SK-N-SH (cell line): ENCODE data around the gene UNC5B. TPM values are rescaled to one million over a fixed set of nuclear protein-coding genes. Genes with fewer than 3 reads are reported as not detected.

ENCODE experiments used
- CTCF ChIA-PET: fragments of 300-600, 350-600 bp; formaldehyde crosslinking; extraction: SDS; loops from one replicate; lab custom pipeline; 2021; lab: Yijun Ruan, JAX
- POLR2A ChIA-PET: fragments of 350-600 bp; sonication (Branson Sonifier 250); formaldehyde crosslinking; extraction: SDS; loops from one replicate; lab custom pipeline; 2020; ENCODE audit warnings: antibody characterized with exemption, inconsistent platforms; lab: Yijun Ruan, JAX
- DNase-seq: peaks from one replicate; pipeline ENCODE4 v3.0.0; 2012
- H2AFZ ChIP-seq: fragments of 200-600 bp; sonication (generic); 2 replicates; pipeline ENCODE4 v1.8.1; 2016; ENCODE audit warnings: antibody characterized with exemption, mild to moderate bottlenecking, low read depth
- H3F3A ChIP-seq: fragments of 200-600 bp; sonication (generic); replicated peaks from 2 replicates; pipeline ENCODE3; 2016; ENCODE audit warnings: antibody characterized with exemption, mild to moderate bottlenecking; ENCODE audit not compliant: insufficient read depth
- H3K27ac ChIP-seq, 2 experiments: fragments of 200-500 bp in 1 of 2; fragments of 200-600 bp in 1 of 2; sonication (Bioruptor generic) in 1 of 2; sonication (generic), shearing (Covaris generic) in 1 of 2; 2 replicates each; pipeline versions ENCODE4 v1.5.1 to v1.6.1; 2014 to 2016; ENCODE audit warnings: low read depth in 2 of 2, inconsistent platforms in 1 of 2, low read length in 1 of 2, mild to moderate bottlenecking in 1 of 2, mixed read lengths in 1 of 2
- H3K27me3 ChIP-seq: fragments of 200-600 bp; sonication (generic), shearing (Covaris generic); 2 replicates; pipeline ENCODE4 v1.6.1; 2016; ENCODE audit warnings: mixed run types; ENCODE audit not compliant: insufficient read depth
- H3K36me3 ChIP-seq, 2 experiments: fragments of 200-500 bp in 1 of 2; fragments of 200-600 bp in 1 of 2; sonication (Bioruptor generic) in 1 of 2; sonication (generic) in 1 of 2; replicated peaks in 1 of 2; 2 replicates each; pipeline versions ENCODE3 to v1.5.1; 2014 to 2016; ENCODE audit warnings: low read length in 1 of 2, mild to moderate bottlenecking in 1 of 2; ENCODE audit not compliant: insufficient read depth in 2 of 2, control insufficient read depth in 1 of 2
- H3K4me1 ChIP-seq, 2 experiments: fragments of 200-500 bp in 1 of 2; fragments of 200-600 bp in 1 of 2; sonication (Bioruptor generic) in 1 of 2; sonication (generic), shearing (Covaris generic) in 1 of 2; 2 replicates each; pipeline versions ENCODE4 v1.5.1 to v1.6.1; 2014 to 2016; ENCODE audit warnings: low read depth in 1 of 2, low read length in 1 of 2, mixed run types in 1 of 2; ENCODE audit not compliant: insufficient read depth in 2 of 2, control insufficient read depth in 1 of 2
- H3K4me2 ChIP-seq: fragments of 200-600 bp; sonication (generic), shearing (Covaris generic); 2 replicates; pipeline ENCODE4 v1.6.1; 2017; ENCODE audit warnings: mixed run types
- H3K4me3 ChIP-seq, 2 experiments: fragments of 200-500 bp in 1 of 2; fragments of 200-600 bp in 1 of 2; sonication (Bioruptor generic) in 1 of 2; sonication (generic), shearing (Covaris generic) in 1 of 2; 2 replicates each; pipeline versions ENCODE4 v1.5.1 to v1.8.1; 2014 to 2016; ENCODE audit warnings: low read depth in 2 of 2, inconsistent platforms in 1 of 2, low read length in 1 of 2, mild to moderate bottlenecking in 1 of 2, mixed read lengths in 1 of 2, moderate library complexity in 1 of 2
- H3K79me2 ChIP-seq: fragments of 200-600 bp; sonication (generic); 2 replicates; pipeline ENCODE4 v1.8.1; 2017; ENCODE audit warnings: mild to moderate bottlenecking; ENCODE audit not compliant: insufficient read depth
- H3K9ac ChIP-seq: fragments of 200-600 bp; sonication (generic); 2 replicates; pipeline ENCODE4 v1.6.1; 2017; ENCODE audit warnings: mixed run types
- H3K9me2 ChIP-seq: fragments of 200-600 bp; sonication (generic); 2 replicates; pipeline ENCODE4 v1.6.1; 2017; ENCODE audit warnings: mixed run types
- H3K9me3 ChIP-seq: fragments of 200-600 bp; sonication (generic); 2 replicates; pipeline ENCODE4 v1.6.1; 2017; ENCODE audit warnings: mixed run types, mild to moderate bottlenecking, moderate library complexity
- H4K20me1 ChIP-seq: fragments of 200-600 bp; sonication (generic); 2 replicates; pipeline ENCODE4 v1.6.1; 2017; ENCODE audit warnings: mild to moderate bottlenecking, mixed run types; ENCODE audit not compliant: insufficient read depth
- CHD2 ChIP-seq: fragments of 150-350 bp; IDR thresholded peaks from 2 replicates; pipeline ENCODE4 v1.6.1; 2018; ENCODE audit warnings: low read length; ENCODE audit not compliant: partially characterized antibody
- EP300 ChIP-seq, 2 experiments: IDR thresholded peaks; 2 replicates each; pipeline versions ENCODE4 v1.4.0 to v1.6.1; 2012; ENCODE audit warnings: borderline replicate concordance in 1 of 2, low read depth in 1 of 2, low read length in 1 of 2
- EZH2phosphoT487 ChIP-seq: fragments of 200-600 bp; sonication (generic); IDR thresholded peaks from 2 replicates; pipeline ENCODE4 v1.6.1; 2017; ENCODE audit warnings: low read depth, mixed run types, mild to moderate bottlenecking, antibody characterized with exemption, moderate library complexity, borderline replicate concordance
- FOSL2 ChIP-seq: IDR thresholded peaks from 2 replicates; pipeline ENCODE4 v1.4.0; 2012; ENCODE audit warnings: low read depth, mild to moderate bottlenecking, moderate library complexity, borderline replicate concordance
- FOXJ3 ChIP-seq: sonication (generic); formaldehyde crosslinking; IDR thresholded peaks from 2 replicates; pipeline ENCODE4 v1.5.1; 2020; ENCODE audit warnings: mild to moderate bottlenecking, missing genetic modification reagents
- RAD21 ChIP-seq: IDR thresholded peaks from 2 replicates; pipeline ENCODE4 v1.6.1; 2012; ENCODE audit warnings: mild to moderate bottlenecking, low read length
- RCOR1 ChIP-seq: fragments of 150-350 bp; IDR thresholded peaks from 2 replicates; pipeline ENCODE4 v1.6.1; 2017; ENCODE audit warnings: antibody characterized with exemption, low read length
- RXRA ChIP-seq: IDR thresholded peaks from 2 replicates; pipeline ENCODE4 v1.4.0; 2012; ENCODE audit warnings: low read depth, mild to moderate bottlenecking, borderline replicate concordance
- SIN3A ChIP-seq: IDR thresholded peaks from 2 replicates; pipeline ENCODE4 v1.6.1; 2012; ENCODE audit warnings: low read depth, mild to moderate bottlenecking, low read length, moderate library complexity, borderline replicate concordance
- TCF12 ChIP-seq: IDR thresholded peaks from 2 replicates; pipeline ENCODE4 v1.4.0; 2012
- TEAD4 ChIP-seq: IDR thresholded peaks from 2 replicates; pipeline ENCODE4 v1.4.0; 2012; ENCODE audit warnings: mild to moderate bottlenecking, borderline replicate concordance; ENCODE audit not compliant: insufficient read depth
- YY1 ChIP-seq: IDR thresholded peaks from 2 replicates; pipeline ENCODE4 v1.4.0; 2012; ENCODE audit warnings: low read depth, mild to moderate bottlenecking
- WGBS: methylation state at CpG from one replicate; pipeline ENCODE4 v1.1.6; 2017; ENCODE audit warnings: low lambda C conversion rate; 5-methylcytosine and 5-hydroxymethylcytosine counted together
- polyA plus RNA-seq, 3 experiments: library from polyadenylated mRNA; depleted of rRNA; stranded (reverse); fragments of >200 nt; gene quantifications; 2 replicates each; pipeline ENCODE4 v1.2.3, GENCODE V29; 2012
- TF ChIP-seq, protein P1 (sequence below): IDR thresholded peaks from 2 replicates; pipeline ENCODE4 v1.6.1; 2012; ENCODE audit warnings: mild to moderate bottlenecking, low read depth, low read length, moderate library complexity
- TF ChIP-seq, protein P2 (sequence below): IDR thresholded peaks from 2 replicates; pipeline ENCODE4; 2012
- TF ChIP-seq, protein P3 (sequence below): fragments of 150-350 bp; IDR thresholded peaks from 2 replicates; pipeline ENCODE4 v1.6.1; 2016; ENCODE audit warnings: mild to moderate bottlenecking, low read depth, low read length
- TF ChIP-seq, protein P4 (sequence below): fragments of 150-350 bp; IDR thresholded peaks from 2 replicates; pipeline ENCODE4 v1.6.1; 2017; ENCODE audit warnings: antibody characterized with exemption, low read length, low read depth, borderline replicate concordance

The UNC5B gene
- polyA plus RNA-seq, 1 of the 3 experiments (the other 2 are of a cell fraction): 13.8 TPM

DNA sequence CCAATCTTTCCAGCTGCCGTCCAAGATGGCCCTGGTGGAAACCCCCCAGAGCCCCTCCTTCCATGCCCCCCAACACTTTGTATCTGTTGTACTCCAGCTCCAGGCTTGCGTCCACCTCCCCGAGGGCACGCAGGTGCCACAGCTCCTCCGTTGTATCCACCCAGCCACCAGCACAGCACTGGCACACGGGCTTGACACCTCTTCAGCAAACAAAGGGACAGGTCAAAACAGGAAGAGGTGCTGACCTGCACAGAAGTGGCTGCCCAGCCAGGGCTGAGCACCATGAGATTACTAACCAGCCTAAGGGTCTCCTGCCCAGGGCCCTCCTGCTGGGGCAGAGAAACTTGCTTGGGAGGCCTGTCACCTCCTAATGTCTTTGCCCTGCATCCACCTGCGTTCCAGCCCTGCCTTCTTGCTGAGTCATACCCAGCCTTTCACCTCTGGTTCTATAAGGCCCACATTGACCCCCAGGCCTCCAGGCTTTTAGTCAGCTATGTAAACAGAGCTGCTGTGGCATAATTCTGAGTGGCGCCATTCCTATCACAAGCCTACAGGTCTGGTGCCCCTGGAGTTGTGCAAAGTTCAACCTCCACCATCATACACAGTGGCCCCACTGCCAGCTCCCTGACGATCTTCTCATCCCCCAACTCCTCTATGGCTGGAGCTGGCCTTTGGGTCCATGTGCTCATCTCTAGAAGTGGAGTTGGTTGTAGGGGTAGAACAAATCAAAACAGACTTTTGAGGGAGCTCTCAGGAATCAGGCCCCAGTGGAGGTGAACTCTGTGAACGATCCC is 127.6 kb downstream of the UNC5B start:
- H2AFZ ChIP-seq: no peak overlapping the region
- WGBS: 80% methylated on average over 10 of the region's 10 CpGs
- no peaks in the 10 kb centered on the region for H3K9me3 ChIP-seq
- no peaks in the 10 kb centered on the region for H3F3A ChIP-seq
- H3K9ac ChIP-seq: no peak overlapping the region
- no peaks in the 10 kb centered on the region for H4K20me1 ChIP-seq
- no peaks in the 10 kb centered on the region for H3K79me2 ChIP-seq
- POLR2A ChIA-PET: no interaction called here
- no peaks in the 10 kb centered on the region for H3K9me2 ChIP-seq
- no peak overlapping the region for H3K4me2 ChIP-seq
- TF ChIP-seq RAD21 (no peak), RCOR1 (no peak), EP300 (IDR thresholded peaks at IDR 0.05; ENCODE audit: borderline replicate concordance in 1 of 2, low read depth in 1 of 2, low read length in 1 of 2) (no peak), TCF12 (no peak), RXRA (no peak), TEAD4 (no peak), CHD2 (no peak), YY1 (no peak), EZH2phosphoT487 (no peak), FOSL2 (no peak), SIN3A (no peak), FOXJ3 (no peak)
- TF ChIP-seq, protein P1, sequence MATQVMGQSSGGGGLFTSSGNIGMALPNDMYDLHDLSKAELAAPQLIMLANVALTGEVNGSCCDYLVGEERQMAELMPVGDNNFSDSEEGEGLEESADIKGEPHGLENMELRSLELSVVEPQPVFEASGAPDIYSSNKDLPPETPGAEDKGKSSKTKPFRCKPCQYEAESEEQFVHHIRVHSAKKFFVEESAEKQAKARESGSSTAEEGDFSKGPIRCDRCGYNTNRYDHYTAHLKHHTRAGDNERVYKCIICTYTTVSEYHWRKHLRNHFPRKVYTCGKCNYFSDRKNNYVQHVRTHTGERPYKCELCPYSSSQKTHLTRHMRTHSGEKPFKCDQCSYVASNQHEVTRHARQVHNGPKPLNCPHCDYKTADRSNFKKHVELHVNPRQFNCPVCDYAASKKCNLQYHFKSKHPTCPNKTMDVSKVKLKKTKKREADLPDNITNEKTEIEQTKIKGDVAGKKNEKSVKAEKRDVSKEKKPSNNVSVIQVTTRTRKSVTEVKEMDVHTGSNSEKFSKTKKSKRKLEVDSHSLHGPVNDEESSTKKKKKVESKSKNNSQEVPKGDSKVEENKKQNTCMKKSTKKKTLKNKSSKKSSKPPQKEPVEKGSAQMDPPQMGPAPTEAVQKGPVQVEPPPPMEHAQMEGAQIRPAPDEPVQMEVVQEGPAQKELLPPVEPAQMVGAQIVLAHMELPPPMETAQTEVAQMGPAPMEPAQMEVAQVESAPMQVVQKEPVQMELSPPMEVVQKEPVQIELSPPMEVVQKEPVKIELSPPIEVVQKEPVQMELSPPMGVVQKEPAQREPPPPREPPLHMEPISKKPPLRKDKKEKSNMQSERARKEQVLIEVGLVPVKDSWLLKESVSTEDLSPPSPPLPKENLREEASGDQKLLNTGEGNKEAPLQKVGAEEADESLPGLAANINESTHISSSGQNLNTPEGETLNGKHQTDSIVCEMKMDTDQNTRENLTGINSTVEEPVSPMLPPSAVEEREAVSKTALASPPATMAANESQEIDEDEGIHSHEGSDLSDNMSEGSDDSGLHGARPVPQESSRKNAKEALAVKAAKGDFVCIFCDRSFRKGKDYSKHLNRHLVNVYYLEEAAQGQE: no peak
- TF ChIP-seq, protein P2, sequence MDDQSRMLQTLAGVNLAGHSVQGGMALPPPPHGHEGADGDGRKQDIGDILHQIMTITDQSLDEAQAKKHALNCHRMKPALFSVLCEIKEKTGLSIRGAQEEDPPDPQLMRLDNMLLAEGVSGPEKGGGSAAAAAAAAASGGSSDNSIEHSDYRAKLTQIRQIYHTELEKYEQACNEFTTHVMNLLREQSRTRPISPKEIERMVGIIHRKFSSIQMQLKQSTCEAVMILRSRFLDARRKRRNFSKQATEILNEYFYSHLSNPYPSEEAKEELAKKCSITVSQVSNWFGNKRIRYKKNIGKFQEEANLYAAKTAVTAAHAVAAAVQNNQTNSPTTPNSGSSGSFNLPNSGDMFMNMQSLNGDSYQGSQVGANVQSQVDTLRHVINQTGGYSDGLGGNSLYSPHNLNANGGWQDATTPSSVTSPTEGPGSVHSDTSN: no peak
- TF ChIP-seq, protein P3, sequence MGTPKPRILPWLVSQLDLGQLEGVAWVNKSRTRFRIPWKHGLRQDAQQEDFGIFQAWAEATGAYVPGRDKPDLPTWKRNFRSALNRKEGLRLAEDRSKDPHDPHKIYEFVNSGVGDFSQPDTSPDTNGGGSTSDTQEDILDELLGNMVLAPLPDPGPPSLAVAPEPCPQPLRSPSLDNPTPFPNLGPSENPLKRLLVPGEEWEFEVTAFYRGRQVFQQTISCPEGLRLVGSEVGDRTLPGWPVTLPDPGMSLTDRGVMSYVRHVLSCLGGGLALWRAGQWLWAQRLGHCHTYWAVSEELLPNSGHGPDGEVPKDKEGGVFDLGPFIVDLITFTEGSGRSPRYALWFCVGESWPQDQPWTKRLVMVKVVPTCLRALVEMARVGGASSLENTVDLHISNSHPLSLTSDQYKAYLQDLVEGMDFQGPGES: no peak
- TF ChIP-seq, protein P4, sequence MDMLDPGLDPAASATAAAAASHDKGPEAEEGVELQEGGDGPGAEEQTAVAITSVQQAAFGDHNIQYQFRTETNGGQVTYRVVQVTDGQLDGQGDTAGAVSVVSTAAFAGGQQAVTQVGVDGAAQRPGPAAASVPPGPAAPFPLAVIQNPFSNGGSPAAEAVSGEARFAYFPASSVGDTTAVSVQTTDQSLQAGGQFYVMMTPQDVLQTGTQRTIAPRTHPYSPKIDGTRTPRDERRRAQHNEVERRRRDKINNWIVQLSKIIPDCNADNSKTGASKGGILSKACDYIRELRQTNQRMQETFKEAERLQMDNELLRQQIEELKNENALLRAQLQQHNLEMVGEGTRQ: no peak
- TF ChIP-seq, all 33 proteins: peak for 0
- no peak overlapping the region for H3K4me3 ChIP-seq
- DNase-seq: no peak
- H3K27me3 ChIP-seq: no peaks in the 10 kb centered on the region
- peaks cover 0 to 2% of the 10 kb centered on the region in 2 experiments for H3K36me3 ChIP-seq
- CTCF ChIA-PET: interaction anchor here (1.5 to 12.4 kb wide), 8 partner anchors 12 to 357 kb away, joined by 3 to 99 read pairs (median 8); partner anchors contain the start of gene SLC29A3
- no peak overlapping the region for H3K27ac ChIP-seq
- peaks cover 0 to 25% of the 10 kb centered on the region in 2 experiments; a peak in 1 of 4 replicates for H3K4me1 ChIP-seq
